Measurements from ENCODE around the gene C1orf105. TPM values are rescaled to one million over a fixed set of nuclear protein-coding genes. Genes with fewer than 3 reads are reported as not detected.
A peak's percentile ranks its signal among the peaks of the same experiment; 100 is the strongest.

C1orf105 gene
- total RNA-seq, 1 experiment from 2014 or later = not detected

DNA sequence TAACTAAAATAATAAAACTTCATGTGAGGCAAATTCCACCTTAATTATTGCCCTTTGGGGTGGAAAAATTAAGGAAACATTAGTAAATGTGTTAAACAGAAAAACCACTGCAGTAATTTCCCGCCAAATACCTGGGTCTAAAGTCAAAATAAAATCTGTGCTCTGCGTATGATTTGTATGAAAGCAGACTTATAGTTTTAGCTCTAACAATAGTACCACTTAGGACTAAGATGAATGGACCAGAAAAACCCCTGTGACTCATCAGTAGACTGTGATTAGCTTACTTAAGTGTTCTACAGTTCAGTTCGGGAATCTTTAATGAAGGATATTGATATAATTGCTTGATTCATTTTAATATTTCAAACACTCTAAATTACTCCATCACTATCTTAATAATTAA lies 23.3 kb upstream of the C1orf105 start:
- DNase-seq (ENCODE audit: low read depth) = peak; percentile 72

DNA sequence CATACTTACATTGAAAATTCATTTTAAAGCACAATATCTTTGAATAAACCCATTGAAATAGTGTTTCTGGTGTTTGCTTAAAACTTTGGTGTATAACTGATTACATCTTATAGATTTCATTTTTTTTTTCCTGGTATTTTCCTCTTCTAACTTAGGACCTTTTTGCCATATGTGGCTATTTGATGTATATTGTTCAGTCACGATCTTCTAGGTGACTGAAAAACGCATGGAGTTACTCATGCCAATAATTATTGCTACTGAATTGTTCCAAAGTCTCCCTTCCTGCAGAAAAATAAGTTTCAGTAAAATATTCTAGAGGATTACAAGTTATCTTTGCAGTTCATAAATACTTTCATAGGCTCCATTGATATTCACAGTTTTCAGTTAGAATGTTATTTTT lies 22.9 kb upstream of the C1orf105 start:
- no peak for DNase-seq (ENCODE audit: low read depth)

DNA sequence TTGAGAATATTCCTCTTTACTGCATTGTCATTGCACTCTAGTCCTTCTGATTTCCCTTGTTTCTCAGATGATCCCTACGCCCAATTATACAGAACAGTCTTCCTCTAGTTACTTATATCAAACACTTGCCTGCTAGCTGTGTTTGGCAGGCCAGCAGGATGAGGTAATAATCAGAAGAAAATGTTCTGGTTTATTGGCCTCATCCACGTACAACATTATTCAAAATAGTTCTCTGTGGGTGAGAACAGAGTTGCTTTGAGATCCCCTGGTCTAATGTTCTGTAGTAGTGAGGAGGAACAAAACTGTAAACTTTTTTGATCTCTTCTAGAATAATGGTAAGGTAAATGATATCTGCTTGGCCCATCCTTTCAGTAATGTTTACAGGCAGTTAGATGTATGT lies 22.3 kb upstream of the C1orf105 start:
- no peak for DNase-seq (ENCODE audit: low read depth)

DNA sequence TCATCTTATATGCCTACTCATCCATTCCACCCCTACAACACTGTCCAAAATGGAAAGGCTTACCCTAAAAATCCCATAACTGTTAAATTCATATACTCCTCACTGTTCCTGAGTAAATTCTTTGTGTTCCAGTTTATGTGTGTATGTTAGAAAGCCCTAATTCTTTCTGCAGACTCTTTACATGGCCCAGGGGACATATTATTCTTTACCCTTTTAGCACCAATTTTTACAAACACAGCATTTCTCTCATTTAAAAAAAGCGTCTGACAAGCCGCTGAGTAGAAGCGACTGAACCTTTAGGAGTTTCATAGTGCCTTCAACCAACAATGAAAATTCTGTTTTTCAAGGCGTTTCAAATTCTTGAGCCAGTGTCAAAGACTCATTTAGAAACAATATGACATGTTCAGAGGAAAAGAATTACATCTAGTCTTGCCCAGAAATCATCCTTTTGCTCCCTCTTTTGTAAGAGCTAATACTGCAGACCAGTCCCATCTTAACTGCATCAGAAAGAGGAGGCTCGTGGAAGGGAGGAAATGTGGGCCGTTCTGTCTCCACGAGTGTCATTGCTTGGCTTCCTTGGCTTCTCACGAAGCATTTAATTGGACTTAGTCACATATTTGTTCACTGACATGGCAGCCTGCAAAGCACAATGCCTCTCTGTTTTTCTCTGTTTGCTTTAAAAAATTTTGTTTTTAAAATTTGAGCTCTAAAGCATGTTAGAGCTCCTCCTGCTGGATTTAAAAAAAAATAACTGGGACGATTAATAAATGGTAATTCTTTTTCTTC lies 21.3 kb upstream of the C1orf105 start:
- peak; percentile 96 for DNase-seq (ENCODE audit: low read depth)

DNA sequence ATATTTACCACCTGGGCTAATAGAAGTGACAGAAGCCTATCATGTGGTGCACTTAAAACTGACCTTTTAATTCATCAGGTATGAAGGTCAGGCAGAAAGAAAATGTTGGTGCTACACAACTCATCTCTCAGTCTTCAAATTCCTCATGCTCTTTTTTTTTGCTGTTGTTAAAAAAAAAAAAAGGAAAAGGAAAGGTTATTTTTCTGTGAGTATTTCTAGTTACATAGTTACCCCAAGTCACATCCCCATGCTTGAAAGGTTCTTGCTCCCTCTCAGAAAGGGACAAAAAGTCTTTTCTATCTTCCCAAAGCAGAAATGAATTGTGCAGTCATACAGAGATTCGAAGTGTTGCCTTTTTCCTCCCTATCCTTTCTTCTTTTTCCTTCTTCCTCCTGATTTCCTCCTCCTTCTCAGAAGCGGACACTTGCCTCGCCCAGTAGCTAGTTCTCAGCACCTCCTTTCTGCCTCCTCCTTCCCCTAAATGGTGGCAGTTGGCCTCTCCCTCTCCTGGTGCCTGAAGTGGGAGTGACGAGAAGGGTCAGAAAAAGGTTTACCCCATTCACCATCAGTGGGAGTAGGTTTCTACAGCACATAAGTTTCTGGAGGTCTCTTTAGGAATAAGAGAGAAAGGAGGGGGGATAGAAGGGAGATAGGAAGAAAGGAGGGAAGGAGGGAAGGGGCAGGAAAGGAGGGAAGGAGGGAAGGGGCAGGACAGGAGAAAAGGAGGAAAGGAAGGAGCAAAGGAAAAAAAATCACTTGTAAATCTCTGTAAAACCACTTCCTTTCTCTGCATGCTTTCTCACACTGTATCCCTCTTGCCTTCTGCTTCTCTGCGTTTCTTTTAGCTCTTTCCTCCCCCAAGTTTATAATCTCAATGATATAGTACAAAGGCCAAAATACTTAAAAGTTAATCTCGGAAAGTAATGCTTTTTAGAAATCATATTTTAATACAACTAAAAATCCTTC lies 20.4 kb upstream of the C1orf105 start:
- DNase-seq (ENCODE audit: low read depth) = no peak

DNA sequence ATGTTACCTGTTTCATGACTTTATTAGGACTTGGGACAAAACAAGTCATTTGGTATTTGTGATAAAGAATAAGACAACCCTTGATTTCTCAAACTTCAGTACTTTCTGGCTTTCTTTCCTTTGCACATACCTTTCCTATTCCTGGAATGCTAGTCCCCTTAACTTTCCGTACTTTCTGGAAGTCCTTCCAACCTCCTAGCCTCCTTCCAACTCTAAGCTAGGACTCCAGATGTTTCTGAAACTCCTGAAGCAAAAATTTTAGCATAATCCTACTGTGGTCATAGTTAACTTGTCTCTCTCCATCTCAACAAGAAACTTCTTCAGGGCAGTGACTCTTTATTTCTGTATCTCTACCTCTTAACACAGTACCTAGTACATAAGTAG lies 19.8 kb upstream of the C1orf105 start:
- DNase-seq (ENCODE audit: low read depth) = no peak

DNA sequence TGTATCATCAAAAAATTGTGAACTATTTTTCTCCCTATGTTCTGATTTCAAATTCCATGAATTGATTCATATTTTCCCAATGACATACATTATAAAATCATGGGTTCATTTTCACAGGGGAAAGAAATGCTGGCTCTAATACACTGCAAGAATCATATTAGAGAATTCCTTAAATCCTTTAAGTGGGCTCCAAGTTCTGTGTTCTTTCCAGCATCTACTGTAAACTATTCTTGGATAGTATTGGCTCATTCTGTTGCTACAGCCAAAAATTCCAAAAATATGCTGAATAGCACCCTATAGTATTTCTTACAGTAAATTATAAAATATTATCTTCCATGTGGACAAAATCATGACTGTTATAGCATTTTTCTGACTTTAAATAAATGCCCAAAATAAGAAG lies 19.0 kb upstream of the C1orf105 start:
- no peak for DNase-seq (ENCODE audit: low read depth)

DNA sequence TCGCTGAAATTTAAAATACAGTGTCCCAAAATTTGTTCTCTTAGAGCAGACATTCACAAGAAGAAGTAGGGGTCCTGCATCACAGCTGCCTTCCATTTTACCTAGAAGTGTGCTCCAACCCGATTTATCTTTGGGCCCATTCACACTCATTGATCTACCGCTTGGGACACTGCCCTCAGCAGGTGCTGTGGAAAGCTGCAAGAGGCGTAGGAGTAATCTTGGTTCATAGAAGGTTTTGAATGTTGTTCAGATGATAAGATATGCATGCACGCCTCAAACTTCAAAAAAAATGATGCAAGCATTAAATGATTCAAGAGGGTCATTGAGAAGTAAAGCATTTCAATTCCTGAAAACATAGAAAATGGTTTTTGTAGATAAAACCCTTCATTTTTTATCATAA lies 18.6 kb upstream of the C1orf105 start:
- DNase-seq (ENCODE audit: low read depth) = no peak

DNA sequence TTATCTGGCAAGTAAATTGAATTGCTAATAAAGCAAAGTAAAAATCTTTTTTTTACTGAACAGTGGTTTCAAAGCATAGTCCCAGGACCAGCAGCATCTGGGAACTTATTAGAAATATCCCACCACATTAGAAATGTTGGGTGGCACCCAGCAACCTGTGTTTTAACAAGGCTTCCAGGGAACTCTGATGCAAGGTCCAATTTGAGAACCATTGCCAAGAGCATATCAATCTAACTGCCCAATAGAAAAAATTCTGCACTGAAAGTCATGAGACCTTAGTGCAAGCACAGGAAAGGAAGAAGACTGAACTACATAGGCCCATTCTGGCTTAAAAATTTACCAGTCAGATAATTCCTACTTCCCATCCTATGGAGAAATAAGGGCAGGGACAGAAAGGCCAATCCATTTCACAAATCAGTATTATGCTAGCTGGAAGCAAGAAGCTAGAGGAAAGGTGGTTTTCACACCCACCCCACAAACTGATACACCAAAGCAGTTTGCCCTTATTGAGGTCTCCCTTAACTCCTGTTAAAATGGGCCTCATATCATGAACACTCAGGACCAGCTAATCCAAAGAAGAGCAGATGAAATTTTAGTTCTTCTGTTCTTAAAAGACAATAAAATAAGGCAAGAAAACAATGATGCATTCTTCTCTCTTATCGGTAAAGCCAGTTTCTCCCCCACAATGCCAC lies 17.5 kb upstream of the C1orf105 start:
- no peak for DNase-seq (ENCODE audit: low read depth)

DNA sequence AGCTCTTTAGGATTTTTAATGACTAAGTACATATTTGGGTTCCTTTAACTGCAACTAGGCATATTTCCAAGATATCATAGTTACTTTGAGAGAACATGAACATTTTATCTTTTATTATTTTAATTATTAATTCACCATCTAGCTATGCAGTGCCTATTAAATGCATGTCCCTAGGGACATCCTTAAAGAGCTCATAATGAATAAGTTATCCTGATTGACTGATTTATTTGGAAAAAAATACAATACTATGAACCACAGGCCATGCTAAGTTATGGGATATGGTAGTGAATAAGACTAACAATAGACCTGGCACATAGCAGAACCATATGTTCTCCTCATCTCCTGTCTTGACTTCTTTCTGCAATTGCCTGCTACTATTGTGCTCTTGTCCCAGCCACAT lies 16.4 kb upstream of the C1orf105 start:
- DNase-seq (ENCODE audit: low read depth) = no peak

DNA sequence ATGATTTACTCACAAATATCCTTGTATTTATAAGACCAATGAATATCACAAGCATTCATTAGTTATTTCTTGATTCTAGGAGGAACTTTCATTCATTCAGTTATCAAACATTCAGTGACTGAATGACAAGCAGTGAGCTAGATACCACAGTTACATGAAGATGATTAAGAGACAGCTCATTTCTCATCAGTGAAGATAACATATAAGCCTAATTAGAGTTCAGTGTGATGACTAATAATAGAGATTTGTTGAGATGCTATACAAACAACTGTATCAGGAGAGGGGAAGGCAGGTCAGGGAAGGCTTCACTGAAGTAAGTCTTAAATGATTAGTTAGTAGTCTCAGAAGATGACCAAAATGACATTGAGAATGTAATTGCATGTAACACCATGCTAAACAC lies 14.6 kb upstream of the C1orf105 start:
- DNase-seq (ENCODE audit: low read depth) = peak; percentile 42

DNA sequence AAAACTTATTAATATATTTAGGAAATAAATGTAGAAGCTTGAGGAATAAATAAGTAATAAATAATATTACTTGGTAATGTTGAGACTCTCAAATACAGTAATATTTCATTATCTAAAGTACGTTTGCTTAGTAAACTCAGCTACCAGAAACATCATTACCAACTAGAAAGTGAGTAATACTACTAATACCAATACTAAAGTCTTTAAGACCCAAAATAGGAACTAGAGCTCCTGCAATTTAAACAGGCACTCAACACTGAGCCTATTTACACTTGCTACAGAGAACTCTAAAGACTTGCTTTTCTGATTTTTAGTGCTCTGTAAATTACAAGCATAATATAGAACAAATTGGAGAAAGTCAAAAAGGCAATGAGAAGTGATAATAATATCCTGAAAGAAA lies 13.5 kb upstream of the C1orf105 start:
- no peak for DNase-seq (ENCODE audit: low read depth)

DNA sequence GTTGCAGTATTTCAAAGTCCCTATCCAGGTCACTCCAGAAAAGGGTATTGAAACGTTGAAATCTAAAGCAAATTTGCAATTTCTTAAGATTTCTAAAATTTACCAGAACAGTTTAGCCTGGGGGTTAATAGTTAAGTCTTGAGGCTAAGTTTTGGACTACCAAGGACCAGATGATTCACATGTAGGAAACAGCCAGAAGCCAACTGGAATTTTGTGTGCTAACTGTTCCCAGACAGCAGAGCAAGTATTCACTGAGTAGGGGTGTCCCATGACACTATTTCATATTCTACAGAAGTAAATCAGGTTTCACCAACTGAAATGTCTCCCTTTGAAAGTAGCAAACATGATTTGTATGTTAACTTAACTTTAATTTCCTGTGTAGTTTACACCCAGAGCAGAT lies 11.5 kb upstream of the C1orf105 start:
- DNase-seq (ENCODE audit: low read depth) = peak; percentile 70

DNA sequence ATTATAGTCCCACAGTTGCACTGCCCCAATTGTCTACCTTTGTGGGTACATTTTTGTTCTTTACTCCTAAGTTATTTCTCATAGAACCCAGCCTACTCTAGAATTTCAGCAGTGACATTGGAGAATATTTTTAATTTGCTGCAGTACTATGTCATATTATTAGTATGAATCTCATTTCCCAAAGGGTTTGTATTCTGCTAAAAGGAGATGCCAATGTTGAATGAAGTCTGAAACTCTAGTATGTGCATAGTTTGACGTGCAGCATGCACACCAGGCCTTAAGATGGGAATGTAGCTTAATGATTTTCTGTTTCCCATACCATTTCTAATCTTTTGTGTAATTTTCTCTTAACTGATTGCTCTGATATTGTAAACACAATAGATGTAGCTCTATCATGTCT lies 10.5 kb upstream of the C1orf105 start:
- no peak for DNase-seq (ENCODE audit: low read depth)

DNA sequence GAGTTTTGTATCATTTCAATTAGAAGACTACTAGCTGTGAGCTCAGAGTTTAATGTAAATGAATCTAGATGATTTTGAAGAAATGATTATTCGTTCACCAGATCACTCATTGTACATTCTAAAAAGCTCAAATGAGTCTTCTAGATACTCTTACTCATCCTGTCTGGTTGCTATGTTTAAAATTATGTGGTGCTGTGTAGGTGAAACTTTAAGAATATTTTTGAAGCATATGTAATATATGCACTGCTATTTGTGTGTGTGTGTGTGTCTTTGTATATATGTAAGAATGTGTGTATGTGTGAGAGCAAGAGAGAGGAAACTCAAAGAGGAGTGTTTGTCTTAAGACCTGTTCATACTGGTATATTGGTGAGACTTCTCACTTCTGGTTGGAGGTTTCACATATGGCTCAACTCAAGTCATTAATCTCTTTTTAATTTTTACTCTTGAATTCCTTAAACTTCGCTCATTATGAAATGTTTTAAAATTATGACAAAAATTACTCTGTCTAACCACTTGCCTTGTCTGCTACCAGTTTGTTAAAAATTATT lies 8.6 kb upstream of the C1orf105 start:
- no peak for DNase-seq (ENCODE audit: low read depth)

DNA sequence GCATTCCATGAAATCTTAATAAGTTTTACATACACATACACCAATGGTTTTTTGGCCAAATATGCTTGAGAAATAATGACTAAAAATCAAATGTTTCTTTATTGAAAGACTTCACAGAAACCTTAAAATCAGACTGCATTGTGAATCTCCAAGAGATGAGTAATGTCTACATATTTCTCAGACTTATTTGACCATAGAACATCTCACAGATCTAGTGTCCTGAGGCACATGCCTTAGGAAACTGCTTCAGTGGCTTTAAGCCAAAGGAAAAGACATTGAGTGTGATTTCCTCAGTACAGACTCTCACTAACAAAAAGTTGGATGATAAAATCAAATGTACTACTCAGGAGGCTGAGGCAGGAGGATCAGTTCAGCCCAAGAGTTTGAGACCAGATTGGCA lies 6.2 kb upstream of the C1orf105 start:
- DNase-seq (ENCODE audit: low read depth) = peak; percentile 81

DNA sequence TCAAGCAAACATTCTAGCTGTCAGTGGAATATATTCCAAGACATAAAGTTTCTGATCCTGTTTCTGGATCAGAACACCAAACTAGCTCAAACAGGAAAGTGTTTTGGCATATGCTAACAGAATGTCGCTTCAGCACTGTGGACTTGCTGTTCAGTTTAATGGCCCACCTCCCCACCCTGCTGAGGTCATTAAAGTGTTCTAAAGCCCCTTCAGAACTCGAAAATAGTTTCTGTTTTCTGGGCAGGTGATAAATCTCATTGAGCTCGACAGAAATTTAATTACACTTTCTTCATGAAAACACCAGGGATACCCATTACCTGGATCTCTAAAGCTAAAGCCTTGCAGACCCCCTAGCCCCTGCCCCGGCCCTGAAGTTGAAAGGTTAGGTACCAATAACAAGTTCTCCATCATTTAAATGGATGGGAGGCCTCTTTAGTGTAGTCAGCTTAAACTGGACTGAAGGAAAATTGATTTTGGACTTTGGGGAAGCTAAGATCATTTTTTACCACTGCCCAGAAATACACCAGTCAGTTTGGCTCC lies 3.9 kb upstream of the C1orf105 start:
- DNase-seq (ENCODE audit: low read depth) = no peak

DNA sequence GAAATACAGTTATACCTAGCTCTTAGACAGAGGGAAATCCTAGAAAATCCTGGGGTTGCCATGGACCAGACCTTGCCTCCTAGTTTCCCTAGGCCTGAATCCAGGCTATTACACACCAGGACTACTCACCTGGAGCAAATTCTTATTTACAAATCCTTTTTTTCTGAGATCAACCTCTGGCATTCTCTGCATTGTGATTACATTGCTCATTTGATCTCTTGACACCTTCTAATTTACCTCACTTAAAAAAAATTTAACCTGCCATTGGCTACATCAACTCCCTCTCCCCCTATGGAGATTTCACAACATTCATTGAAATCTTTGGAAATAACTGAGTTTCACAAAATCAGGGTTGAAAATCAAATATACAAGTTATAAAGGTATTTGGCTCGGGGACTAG lies 2.9 kb upstream of the C1orf105 start:
- DNase-seq (ENCODE audit: low read depth) = peak; percentile 73

DNA sequence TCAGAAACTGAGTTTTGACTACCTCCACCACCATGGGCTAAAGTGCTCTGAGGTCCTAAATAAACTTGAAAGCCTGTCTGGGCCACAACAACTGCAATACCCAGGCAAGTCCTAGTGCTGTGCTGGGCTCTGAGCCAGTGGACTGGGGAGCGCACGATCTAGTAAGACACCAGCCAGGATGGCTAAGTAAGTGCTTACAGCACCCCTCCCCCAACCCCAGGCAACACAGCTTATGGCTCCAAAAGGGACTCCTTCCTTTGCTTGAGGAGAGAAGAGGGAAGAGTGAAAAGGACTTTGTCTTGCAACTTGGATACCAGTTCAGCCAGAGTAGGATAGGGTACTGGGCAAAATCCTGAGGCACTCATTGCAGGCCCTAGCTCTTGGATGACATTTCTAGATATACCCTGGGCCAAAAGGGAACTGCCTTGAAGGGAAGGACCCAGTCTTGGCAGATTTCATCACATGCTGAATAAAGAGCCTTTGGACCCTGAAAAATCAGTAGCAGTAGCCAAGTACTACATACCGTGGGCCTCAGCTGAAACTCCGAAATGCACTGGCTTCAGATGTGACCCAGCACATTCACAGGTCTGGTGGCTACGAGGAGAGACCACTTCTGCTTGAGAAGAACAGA lies 1.6 kb downstream of the C1orf105 start:
- DNase-seq (ENCODE audit: low read depth) = no peak

DNA sequence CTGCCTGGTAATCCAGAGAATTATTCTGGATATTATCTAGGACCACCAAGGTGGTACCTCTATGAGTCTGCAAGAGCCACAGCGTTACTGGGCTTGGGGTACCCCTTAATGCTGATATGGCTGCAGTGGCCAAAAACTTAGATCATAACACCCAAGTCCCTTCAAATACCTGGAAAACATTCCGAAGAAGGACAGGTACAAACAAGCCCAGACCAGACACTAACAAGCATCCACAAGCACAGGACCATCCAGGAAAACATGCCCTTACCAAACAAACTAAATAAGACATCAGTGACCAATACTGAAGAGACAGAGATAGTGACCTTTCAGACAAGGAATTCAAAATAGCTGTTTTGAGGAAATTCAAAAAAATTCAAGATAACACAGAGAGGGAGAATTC lies 2.9 kb downstream of the C1orf105 start:
- no peak for DNase-seq (ENCODE audit: low read depth)

DNA sequence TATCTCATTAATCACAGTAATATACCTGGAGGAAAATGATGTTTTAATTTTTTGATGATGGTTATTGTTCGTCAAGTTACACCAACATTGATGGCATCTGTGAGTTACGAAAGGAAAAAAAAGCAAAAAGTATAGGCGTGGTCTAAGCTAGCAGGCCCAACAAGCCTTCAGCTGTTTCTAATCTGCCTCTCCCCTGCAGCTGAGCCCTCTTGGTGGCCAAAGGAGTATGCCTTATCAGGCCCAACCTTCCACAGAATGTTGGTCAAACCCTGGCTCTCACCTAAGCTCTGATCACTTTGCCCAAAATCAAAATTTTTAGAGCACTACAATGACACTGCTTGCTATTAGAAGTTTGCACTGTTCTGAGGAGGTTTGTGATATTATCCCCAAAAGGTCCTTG lies 4.9 kb downstream of the C1orf105 start:
- no peak for DNase-seq (ENCODE audit: low read depth)

All from M059J (cell line).